Suprapubic skin (tissue), 4 donors: ENCODE measurements around the gene STUM. TPM values are rescaled to one million over a fixed set of nuclear protein-coding genes. Genes with fewer than 3 reads are reported as not detected.

ENCODE experiments used
- DNase-seq, 2 donors: peaks; one replicate each; pipeline ENCODE4 v3.0.0-alpha.2; 2019; ENCODE audit warnings: low spot score in 2 of 2
- H3K27ac ChIP-seq: fragments of 200-600 bp; sonication (generic); one replicate; pipeline ENCODE4 v1.5.1; 2019
- H3K27me3 ChIP-seq: fragments of 200-600 bp; sonication (generic); one replicate; pipeline ENCODE4 v1.5.1; 2019
- H3K36me3 ChIP-seq: fragments of 200-600 bp; sonication (generic); one replicate; pipeline ENCODE4 v1.5.1; 2019
- H3K4me1 ChIP-seq: fragments of 200-600 bp; sonication (generic); one replicate; pipeline ENCODE4 v1.5.1; 2019
- H3K4me3 ChIP-seq: fragments of 200-600 bp; sonication (generic); one replicate; pipeline ENCODE4 v1.5.1; 2019; ENCODE audit warnings: mild to moderate bottlenecking
- H3K9me3 ChIP-seq: fragments of 200-600 bp; sonication (generic); one replicate; pipeline ENCODE4 v1.5.1; 2019
- CTCF ChIP-seq, 2 donors: fragments of 200-600 bp in 1 of 2; fragments of 450-650 bp in 1 of 2; sonication (generic) in 1 of 2; IDR thresholded peaks; one replicate each; pipeline ENCODE4 v1.5.1; 2016 to 2019; ENCODE audit warnings: antibody characterized with exemption in 2 of 2, mild to moderate bottlenecking in 1 of 2, moderate library complexity in 1 of 2
- EP300 ChIP-seq: sonication (generic); formaldehyde crosslinking; IDR thresholded peaks from one replicate; pipeline ENCODE4 v1.6.1; 2017; ENCODE audit warnings: antibody characterized with exemption
- POLR2A ChIP-seq, 2 donors: fragments of 450-650 bp; IDR thresholded peaks; one replicate each; pipeline ENCODE4 v1.6.1; 2017; ENCODE audit warnings: antibody characterized with exemption in 2 of 2, mild to moderate bottlenecking in 2 of 2, moderate library complexity in 2 of 2
- POLR2AphosphoS5 ChIP-seq, 3 donors: sonication (generic); formaldehyde crosslinking; IDR thresholded peaks; one replicate each; pipeline ENCODE4 v1.6.1; 2017; ENCODE audit warnings: antibody characterized with exemption in 3 of 3
- WGBS: methylation state at CpG from one replicate; pipeline ENCODE4 v1.1.5; 2018; 5-methylcytosine and 5-hydroxymethylcytosine counted together
- total RNA-seq, 4 donors: library from RNA; depleted of rRNA; stranded (reverse); fragments of >200 nt; gene quantifications; one replicate each; pipeline ENCODE4 v1.1.0, GENCODE V29; 2016

Gene STUM
- total RNA-seq, 4 donors from 2014 or later = 1.6 to 5.9 (median 2.0) TPM

GRCh38 chr1:226569879-226570547 lies 21.4 kb downstream of the STUM start:
- DNase-seq = peak in 1 of 2 donors; percentile 59
- Histone ChIP-seq H3K9me3 (no peaks in the 10 kb centered on the region), H3K4me3 (no peak overlapping the region), H3K27ac (no peak overlapping the region), H3K36me3 (no peaks in the 10 kb centered on the region), H3K4me1 (peaks cover 16% of the 10 kb centered on the region), H3K27me3 (peaks cover 5% of the 10 kb centered on the region)
- 60% methylated on average over 4 of the region's 4 CpGs for WGBS
- no peak for TF ChIP-seq CTCF (IDR thresholded peaks at IDR 0.05)
- TF ChIP-seq EP300 = no peak
- TF ChIP-seq POLR2A (IDR thresholded peaks at IDR 0.05) = no peak
- TF ChIP-seq POLR2AphosphoS5 (IDR thresholded peaks at IDR 0.05) = no peak

- Histone ChIP-seq H3K4me1 (peaks cover 16% of the 10 kb centered on the region), H3K4me3 (no peak overlapping the region), H3K36me3 (no peaks in the 10 kb centered on the region), H3K27ac (no peak overlapping the region), H3K27me3 (peaks cover 3% of the 10 kb centered on the region), H3K9me3 (no peaks in the 10 kb centered on the region)
- 75% methylated on average over 6 of the region's 6 CpGs for WGBS
- peak in 1 of 2 donors; percentile 17 for DNase-seq
- TF ChIP-seq POLR2AphosphoS5 (IDR thresholded peaks at IDR 0.05) (no peak), EP300 (no peak), CTCF (IDR thresholded peaks at IDR 0.05) (no peak), POLR2A (IDR thresholded peaks at IDR 0.05) (no peak)
These were observed 23.3 kb downstream of the STUM start for GRCh38 chr1:226571893-226572292.

- TF ChIP-seq POLR2AphosphoS5 (IDR thresholded peaks at IDR 0.05) = no peak
- no peak for TF ChIP-seq EP300
- no peak for TF ChIP-seq CTCF (IDR thresholded peaks at IDR 0.05)
- no peak for TF ChIP-seq POLR2A (IDR thresholded peaks at IDR 0.05)
- Histone ChIP-seq H3K4me3 (no peak overlapping the region), H3K36me3 (no peaks in the 10 kb centered on the region), H3K27ac (no peak overlapping the region), H3K9me3 (no peaks in the 10 kb centered on the region), H3K27me3 (no peaks in the 10 kb centered on the region), H3K4me1 (peaks cover 16% of the 10 kb centered on the region)
- WGBS = 63% methylated on average over 7 of the region's 8 CpGs
- DNase-seq = peak in 1 of 2 donors; percentile 53
These were observed 23.8 kb downstream of the STUM start for GRCh38 chr1:226572325-226572726.

GRCh38 chr1:226574044-226574443 lies 25.5 kb downstream of the STUM start:
- TF ChIP-seq CTCF (IDR thresholded peaks at IDR 0.05) (no peak), POLR2A (IDR thresholded peaks at IDR 0.05) (no peak)
- Histone ChIP-seq H3K9me3 (no peaks in the 10 kb centered on the region), H3K27me3 (no peaks in the 10 kb centered on the region), H3K4me1 (peaks cover 4% of the 10 kb centered on the region), H3K36me3 (no peaks in the 10 kb centered on the region), H3K27ac (no peak overlapping the region), H3K4me3 (no peak overlapping the region)
- DNase-seq = no peak
- whole genome bisulfite sequencing = 77% methylated on average over 2 of the region's 2 CpGs

GRCh38 chr1:226574591-226575435 lies 26.2 kb downstream of the STUM start:
- 98% methylated on average over 20 of the region's 21 CpGs for WGBS
- Histone ChIP-seq H3K36me3 (no peaks in the 10 kb centered on the region), H3K4me3 (no peak overlapping the region), H3K9me3 (no peaks in the 10 kb centered on the region), H3K27me3 (no peaks in the 10 kb centered on the region), H3K27ac (no peak overlapping the region), H3K4me1 (no peaks in the 10 kb centered on the region)
- no peak for TF ChIP-seq EP300
- TF ChIP-seq CTCF (IDR thresholded peaks at IDR 0.05) = no peak
- no peak for TF ChIP-seq POLR2A (IDR thresholded peaks at IDR 0.05)
- no peak for TF ChIP-seq POLR2AphosphoS5 (IDR thresholded peaks at IDR 0.05)
- DNase-seq = peak in 1 of 2 donors; percentile 49
